Nephron (organoid): ENCODE results near the gene JCAD.

ENCODE experiments used
- H3K27ac Mint-ChIP-seq, 3 experiments: 2 replicates each; pipeline ENCODE4 v1.8.0; 2020; ENCODE audit warnings: mixed read lengths in 3 of 3, mild to moderate bottlenecking in 2 of 3, moderate library complexity in 1 of 3
- H3K27me3 Mint-ChIP-seq: 2 replicates; pipeline ENCODE4 v1.8.0; 2021; ENCODE audit warnings: low read depth, mild to moderate bottlenecking, moderate library complexity, mixed read lengths
- H3K36me3 Mint-ChIP-seq: 2 replicates; pipeline ENCODE4 v1.8.0; 2020; ENCODE audit warnings: low read depth, mixed read lengths
- H3K4me1 Mint-ChIP-seq: 2 replicates; pipeline ENCODE4 v1.8.0; 2020; ENCODE audit warnings: mixed read lengths
- H3K4me3 Mint-ChIP-seq, 3 experiments: 2 replicates each; pipeline ENCODE4 v1.8.0; 2020; ENCODE audit warnings: mild to moderate bottlenecking in 3 of 3, mixed read lengths in 3 of 3, moderate library complexity in 2 of 3
- H3K9me3 Mint-ChIP-seq: 2 replicates; pipeline ENCODE4 v1.8.0; 2020; ENCODE audit warnings: mixed read lengths
- TF ChIP-seq, protein P1 (sequence below), 3 experiments: fragments of 200-600 bp; sonication (generic); IDR thresholded peaks; one replicate each; pipeline ENCODE4 v1.5.0; 2021; ENCODE audit warnings: antibody characterized with exemption in 3 of 3; ENCODE audit not compliant: unreplicated experiment in 3 of 3

The JCAD gene

GRCh38 chr10:30038781-30039536, 20.4 kb downstream of the JCAD start:
- TF ChIP-seq, protein P1, sequence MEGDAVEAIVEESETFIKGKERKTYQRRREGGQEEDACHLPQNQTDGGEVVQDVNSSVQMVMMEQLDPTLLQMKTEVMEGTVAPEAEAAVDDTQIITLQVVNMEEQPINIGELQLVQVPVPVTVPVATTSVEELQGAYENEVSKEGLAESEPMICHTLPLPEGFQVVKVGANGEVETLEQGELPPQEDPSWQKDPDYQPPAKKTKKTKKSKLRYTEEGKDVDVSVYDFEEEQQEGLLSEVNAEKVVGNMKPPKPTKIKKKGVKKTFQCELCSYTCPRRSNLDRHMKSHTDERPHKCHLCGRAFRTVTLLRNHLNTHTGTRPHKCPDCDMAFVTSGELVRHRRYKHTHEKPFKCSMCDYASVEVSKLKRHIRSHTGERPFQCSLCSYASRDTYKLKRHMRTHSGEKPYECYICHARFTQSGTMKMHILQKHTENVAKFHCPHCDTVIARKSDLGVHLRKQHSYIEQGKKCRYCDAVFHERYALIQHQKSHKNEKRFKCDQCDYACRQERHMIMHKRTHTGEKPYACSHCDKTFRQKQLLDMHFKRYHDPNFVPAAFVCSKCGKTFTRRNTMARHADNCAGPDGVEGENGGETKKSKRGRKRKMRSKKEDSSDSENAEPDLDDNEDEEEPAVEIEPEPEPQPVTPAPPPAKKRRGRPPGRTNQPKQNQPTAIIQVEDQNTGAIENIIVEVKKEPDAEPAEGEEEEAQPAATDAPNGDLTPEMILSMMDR (IDR thresholded peaks at IDR 0.05; ENCODE audit: unreplicated experiment in 3 of 3), result no peak
- peaks cover 15% of the 10 kb centered on the region for H3K4me1 Mint-ChIP-seq
- H3K36me3 Mint-ChIP-seq, result peaks cover 39% of the 10 kb centered on the region
- H3K27ac Mint-ChIP-seq, result no peak overlapping the region
- H3K4me3 Mint-ChIP-seq, result no peak overlapping the region
- no peaks in the 10 kb centered on the region for H3K9me3 Mint-ChIP-seq
- no peaks in the 10 kb centered on the region for H3K27me3 Mint-ChIP-seq

DNA sequence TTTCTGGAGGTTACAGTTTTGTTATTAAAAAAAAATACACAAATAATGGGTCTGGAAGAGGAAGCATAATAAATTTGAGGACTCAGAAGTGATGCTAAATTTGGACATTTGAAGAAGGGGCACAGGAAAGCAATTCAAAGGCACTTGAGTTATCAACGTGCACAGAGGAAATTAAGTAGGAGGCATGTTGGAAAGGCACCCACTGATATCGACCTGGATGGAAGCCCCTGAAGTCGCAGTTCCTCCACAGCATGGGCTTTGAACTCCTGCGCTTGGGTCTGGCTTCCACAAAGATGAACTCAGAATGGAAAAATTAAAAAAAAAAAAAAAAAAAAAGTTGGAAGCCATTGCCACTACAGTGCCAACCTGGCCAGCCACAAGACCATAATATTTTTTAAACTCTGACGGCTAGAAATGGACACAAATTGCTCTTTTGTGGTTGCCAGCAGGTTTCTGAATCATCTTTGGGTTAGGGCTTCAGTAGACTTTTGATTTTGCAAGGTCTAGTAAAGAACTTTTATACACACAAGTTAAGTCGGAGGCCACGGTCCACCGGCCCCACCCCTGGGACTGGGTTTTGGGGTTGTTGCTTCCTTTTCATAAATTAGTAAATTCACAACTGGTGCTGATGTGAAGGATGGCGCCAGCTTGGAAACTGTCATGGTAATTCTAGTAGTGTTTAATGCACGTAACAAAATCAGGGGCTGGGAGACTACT, 21.6 kb downstream of the JCAD start:
- H3K36me3 Mint-ChIP-seq, result peaks cover 40% of the 10 kb centered on the region
- no peak overlapping the region for H3K4me3 Mint-ChIP-seq
- TF ChIP-seq, protein P1 (IDR thresholded peaks at IDR 0.05; ENCODE audit: unreplicated experiment in 3 of 3), result no peak
- H3K27ac Mint-ChIP-seq, result no peak overlapping the region
- H3K9me3 Mint-ChIP-seq, result no peaks in the 10 kb centered on the region
- no peaks in the 10 kb centered on the region for H3K27me3 Mint-ChIP-seq
- H3K4me1 Mint-ChIP-seq, result peaks cover 23% of the 10 kb centered on the region

DNA sequence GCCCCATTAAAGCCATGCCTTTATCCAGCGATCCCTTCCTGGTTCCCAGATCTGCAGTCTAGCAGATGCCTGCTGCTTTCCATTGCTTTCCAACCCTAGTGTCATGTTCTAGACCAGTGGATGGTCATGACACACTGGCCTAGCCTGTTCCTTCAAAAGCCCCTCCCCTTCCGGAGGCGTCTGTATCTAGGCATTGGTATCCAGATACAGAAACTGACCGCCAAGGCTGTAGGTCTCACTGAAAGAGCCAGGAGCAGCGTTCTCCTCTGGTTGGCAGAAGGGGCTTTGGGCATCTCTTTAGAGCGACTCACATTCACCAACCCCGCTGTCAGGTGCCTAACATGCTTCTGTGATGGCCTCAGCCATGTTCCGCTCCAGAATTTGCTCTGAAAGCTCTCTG, 22.6 kb downstream of the JCAD start:
- Mint-ChIP-seq H3K9me3 (no peaks in the 10 kb centered on the region), H3K27ac (no peak overlapping the region), H3K4me3 (no peak overlapping the region), H3K4me1 (peaks cover 20% of the 10 kb centered on the region), H3K27me3 (no peaks in the 10 kb centered on the region), H3K36me3 (peaks cover 37% of the 10 kb centered on the region)
- TF ChIP-seq, protein P1 (IDR thresholded peaks at IDR 0.05; ENCODE audit: unreplicated experiment in 3 of 3), result no peak

GRCh38 chr10:30036341-30036740, 23.0 kb downstream of the JCAD start:
- no peak overlapping the region for H3K27ac Mint-ChIP-seq
- no peaks in the 10 kb centered on the region for H3K9me3 Mint-ChIP-seq
- no peak overlapping the region for H3K4me3 Mint-ChIP-seq
- H3K27me3 Mint-ChIP-seq, result no peaks in the 10 kb centered on the region
- H3K36me3 Mint-ChIP-seq, result peaks cover 37% of the 10 kb centered on the region
- H3K4me1 Mint-ChIP-seq, result peaks cover 18% of the 10 kb centered on the region
- TF ChIP-seq, protein P1 (IDR thresholded peaks at IDR 0.05; ENCODE audit: unreplicated experiment in 3 of 3), result no peak

DNA sequence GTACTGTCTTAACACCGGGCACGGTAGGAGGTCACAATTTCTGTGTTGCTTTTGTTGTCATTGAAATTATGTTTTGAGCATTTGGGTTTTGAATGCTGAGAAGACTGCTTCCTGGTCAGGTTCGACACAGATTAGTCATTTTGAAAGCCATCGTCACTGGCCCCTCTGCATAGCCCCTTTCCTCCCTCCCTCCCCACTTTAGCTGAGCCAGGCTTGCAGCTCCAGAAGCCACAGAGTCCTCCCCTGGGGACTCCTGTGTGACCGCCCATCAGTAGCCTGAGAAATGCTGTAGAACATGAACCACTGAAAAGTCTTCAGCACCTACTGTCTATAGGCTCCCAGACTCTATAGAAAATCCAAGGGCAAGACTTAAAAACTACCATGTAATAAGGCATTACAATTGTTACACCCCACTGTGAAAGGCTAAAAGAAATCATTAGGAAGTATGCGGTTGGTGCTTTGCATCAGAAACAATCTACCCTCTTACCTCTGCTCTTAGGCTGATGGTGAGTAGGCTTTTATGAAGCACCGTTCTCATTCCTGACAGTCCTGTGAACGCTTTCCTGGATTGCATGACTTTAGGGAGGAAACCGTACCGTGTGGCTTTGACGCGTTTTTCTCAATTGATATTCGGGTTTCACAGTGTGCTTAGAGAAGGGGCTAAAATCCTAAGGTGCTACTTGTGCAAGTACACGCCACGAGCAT, 24.8 kb downstream of the JCAD start:
- H3K36me3 Mint-ChIP-seq, result peaks cover 34% of the 10 kb centered on the region
- H3K9me3 Mint-ChIP-seq, result no peaks in the 10 kb centered on the region
- H3K27me3 Mint-ChIP-seq, result no peaks in the 10 kb centered on the region
- H3K27ac Mint-ChIP-seq, result no peak overlapping the region
- TF ChIP-seq, protein P1 (IDR thresholded peaks at IDR 0.05; ENCODE audit: unreplicated experiment in 3 of 3), result no peak
- no peak overlapping the region for H3K4me3 Mint-ChIP-seq
- H3K4me1 Mint-ChIP-seq, result peaks cover 22% of the 10 kb centered on the region
